Measurements from ENCODE around the gene TLE1. TPM values are rescaled to one million over a fixed set of nuclear protein-coding genes. Genes with fewer than 3 reads are reported as not detected.

TLE1 gene
- total RNA-seq, 2 donors from 2014 or later = 17.1 to 42.8 TPM

DNA sequence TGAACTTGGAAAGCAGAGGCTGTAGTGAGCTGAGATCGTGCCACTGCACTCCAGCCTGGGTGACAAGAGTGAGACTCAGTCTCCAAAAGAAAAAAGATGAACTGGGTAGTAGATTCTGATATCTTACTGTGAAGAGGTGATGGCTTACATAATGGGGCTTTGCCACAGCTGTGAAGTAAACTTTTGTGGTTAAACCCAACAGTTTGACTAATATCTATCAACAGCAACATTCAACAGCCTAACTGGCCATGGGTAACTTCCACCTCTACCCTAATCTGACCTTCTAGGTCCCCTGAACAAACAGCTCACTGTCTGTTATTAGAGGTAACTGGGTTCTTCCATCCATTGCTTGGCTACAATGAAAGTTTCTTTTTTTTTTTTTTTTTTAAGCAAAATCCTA is 52.1 kb downstream of the TLE1 start:
- Histone ChIP-seq H3K4me1 (no peaks in the 10 kb centered on the region), H3K4me3 (no peak overlapping the region), H3K27ac (no peak overlapping the region), H3K27me3 (no peaks in the 10 kb centered on the region), H3K36me3 (no peaks in the 10 kb centered on the region), H3K9me3 (no peaks in the 10 kb centered on the region)
- DNase-seq (ENCODE audit: low spot score) = no peak
- TF ChIP-seq, protein P1, sequence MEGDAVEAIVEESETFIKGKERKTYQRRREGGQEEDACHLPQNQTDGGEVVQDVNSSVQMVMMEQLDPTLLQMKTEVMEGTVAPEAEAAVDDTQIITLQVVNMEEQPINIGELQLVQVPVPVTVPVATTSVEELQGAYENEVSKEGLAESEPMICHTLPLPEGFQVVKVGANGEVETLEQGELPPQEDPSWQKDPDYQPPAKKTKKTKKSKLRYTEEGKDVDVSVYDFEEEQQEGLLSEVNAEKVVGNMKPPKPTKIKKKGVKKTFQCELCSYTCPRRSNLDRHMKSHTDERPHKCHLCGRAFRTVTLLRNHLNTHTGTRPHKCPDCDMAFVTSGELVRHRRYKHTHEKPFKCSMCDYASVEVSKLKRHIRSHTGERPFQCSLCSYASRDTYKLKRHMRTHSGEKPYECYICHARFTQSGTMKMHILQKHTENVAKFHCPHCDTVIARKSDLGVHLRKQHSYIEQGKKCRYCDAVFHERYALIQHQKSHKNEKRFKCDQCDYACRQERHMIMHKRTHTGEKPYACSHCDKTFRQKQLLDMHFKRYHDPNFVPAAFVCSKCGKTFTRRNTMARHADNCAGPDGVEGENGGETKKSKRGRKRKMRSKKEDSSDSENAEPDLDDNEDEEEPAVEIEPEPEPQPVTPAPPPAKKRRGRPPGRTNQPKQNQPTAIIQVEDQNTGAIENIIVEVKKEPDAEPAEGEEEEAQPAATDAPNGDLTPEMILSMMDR (IDR thresholded peaks at IDR 0.05) = no peak

DNA sequence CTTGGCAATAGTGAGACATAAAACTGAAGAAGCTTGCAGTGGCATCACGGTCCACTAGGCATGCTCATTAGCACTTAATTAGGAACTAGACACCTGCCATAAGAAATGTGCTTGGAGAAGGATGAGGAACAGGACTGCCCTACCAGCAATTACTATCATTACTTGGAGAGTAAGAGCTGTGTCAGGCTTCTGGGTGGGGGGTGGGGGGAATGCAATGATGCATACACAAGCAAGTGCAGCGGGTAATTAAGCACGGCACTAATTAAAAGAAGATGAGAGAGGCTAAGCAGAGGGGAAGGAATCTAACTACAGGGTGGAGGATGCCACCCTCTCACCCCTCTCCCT is 53.1 kb downstream of the TLE1 start:
- Histone ChIP-seq H3K4me1 (no peaks in the 10 kb centered on the region), H3K9me3 (no peaks in the 10 kb centered on the region), H3K36me3 (no peaks in the 10 kb centered on the region), H3K4me3 (no peak overlapping the region), H3K27me3 (no peaks in the 10 kb centered on the region), H3K27ac (no peak overlapping the region)
- no peak for DNase-seq (ENCODE audit: low spot score)
- TF ChIP-seq, protein P1 (IDR thresholded peaks at IDR 0.05) = no peak

DNA sequence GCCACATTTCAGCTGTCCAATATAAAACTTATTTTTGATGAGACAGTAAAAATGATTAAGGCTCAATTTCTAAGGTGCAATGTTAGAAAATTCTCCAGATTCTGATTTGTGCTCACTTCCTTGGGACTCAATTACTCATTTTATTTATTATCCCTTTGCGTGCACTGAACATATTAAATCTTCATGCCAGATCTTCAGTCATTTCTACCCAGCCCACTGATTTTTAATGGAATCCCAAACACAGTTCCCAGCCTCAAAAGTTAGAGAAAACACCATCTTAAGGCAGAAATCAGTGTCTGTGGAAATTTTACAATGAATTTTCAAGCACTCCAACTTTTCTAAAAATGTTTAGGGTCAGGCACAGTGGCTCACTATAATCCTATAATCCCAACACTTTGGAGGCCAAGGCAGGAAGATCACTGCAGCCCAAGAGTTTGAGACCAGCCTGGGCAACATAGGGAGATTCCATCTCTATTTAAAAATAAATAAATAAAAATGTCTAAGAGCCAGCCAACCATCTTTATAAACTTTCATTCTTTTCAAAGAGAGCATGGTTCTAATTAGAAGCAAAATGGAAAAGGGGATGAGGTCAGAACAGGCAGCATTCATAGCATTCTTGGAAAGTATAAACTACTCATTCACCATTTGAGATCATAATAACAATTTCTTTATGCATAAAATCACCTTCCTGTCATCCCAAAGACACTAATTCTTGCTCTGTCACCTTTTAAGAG is 53.7 kb downstream of the TLE1 start:
- TF ChIP-seq, protein P1 (IDR thresholded peaks at IDR 0.05) = no peak
- no peaks in the 10 kb centered on the region for H3K9me3 ChIP-seq
- H3K36me3 ChIP-seq = no peaks in the 10 kb centered on the region
- no peaks in the 10 kb centered on the region for H3K27me3 ChIP-seq
- H3K4me3 ChIP-seq = no peak overlapping the region
- H3K27ac ChIP-seq = no peak overlapping the region
- no peak for DNase-seq (ENCODE audit: low spot score)
- no peaks in the 10 kb centered on the region for H3K4me1 ChIP-seq

DNA sequence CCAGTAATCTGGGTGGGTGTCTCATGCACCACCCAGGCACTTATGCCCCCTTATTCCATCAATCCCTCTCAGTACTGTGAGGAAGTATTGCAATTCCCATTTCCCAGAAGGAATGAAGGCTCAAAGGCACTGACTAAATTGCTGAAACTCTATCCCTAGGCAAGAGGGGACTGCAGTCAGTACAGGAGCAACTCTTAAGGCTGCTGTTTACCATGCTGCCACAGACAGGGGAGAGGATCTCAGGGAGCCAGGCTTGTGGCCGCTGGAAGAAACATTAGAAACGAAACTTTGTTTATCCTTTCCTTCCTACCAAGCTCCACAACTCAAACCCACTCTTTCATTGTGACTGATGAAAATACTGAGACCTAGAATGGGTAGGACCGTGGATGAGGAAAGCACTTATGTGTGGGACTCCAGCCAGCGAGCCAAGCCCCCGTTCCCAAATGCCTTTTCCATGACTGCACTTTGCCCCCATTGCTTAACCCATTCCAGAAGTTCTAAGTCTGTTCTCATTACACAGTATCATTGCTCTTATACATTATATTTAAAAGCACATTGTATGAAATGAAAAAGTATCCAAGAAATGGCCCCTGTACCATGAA is 54.3 kb downstream of the TLE1 start:
- H3K36me3 ChIP-seq = no peaks in the 10 kb centered on the region
- H3K4me1 ChIP-seq = no peaks in the 10 kb centered on the region
- no peak overlapping the region for H3K4me3 ChIP-seq
- H3K9me3 ChIP-seq = no peaks in the 10 kb centered on the region
- TF ChIP-seq, protein P1 (IDR thresholded peaks at IDR 0.05) = no peak
- no peak overlapping the region for H3K27ac ChIP-seq
- no peaks in the 10 kb centered on the region for H3K27me3 ChIP-seq
- DNase-seq (ENCODE audit: low spot score) = no peak

DNA sequence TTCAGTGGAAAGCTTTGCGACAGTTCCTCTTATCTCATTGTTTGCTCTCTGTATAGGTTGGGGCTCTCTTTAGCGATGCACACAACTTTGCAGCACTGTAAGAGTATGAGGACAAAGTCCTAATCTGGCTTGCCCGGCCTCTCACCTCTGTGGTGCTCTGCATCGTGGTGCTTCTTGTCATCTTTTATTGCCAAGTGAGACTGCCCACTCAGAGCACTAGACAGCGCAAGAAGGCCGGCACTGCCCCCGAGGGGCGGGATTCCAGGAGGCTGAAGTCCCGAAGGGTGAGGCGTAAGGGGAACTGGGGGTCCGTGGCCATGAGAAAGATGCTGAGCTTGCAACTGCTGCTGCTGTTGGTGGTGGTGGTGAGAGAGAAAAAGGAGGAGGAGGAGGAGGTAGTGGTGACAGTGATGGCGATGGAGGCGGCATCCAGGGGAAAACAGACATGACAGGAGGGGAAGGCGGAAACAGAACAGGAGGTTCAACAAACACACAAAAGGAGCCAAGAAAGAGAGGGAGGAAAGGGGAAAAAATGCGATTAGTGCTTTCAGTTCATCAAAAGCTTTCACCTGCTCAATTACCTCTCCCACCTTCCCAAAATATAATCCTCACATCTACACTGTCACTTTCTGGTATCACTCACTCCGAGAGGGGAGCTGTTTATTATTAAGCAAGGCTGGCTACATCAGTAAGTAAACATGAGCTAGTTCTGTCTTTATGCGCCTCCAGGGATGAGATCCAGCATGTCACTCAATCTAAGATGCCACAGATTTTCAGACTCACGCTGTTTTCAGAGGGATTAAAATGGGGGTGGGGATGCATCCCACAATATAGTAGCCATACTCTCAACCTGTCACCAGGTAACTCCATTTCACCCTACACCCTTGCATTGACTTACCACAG is 55.1 kb downstream of the TLE1 start:
- H3K4me1 ChIP-seq = no peaks in the 10 kb centered on the region
- DNase-seq (ENCODE audit: low spot score) = no peak
- no peaks in the 10 kb centered on the region for H3K27me3 ChIP-seq

More for the DNA sequence above, 55.1 kb downstream of the TLE1 start:
- Histone ChIP-seq H3K4me3 (no peak overlapping the region), H3K36me3 (no peaks in the 10 kb centered on the region), H3K9me3 (no peaks in the 10 kb centered on the region), H3K27ac (no peak overlapping the region)
- TF ChIP-seq, protein P1 (IDR thresholded peaks at IDR 0.05) = no peak

Measured in right atrium auricular region (tissue), 2 donors.